WTC11 (cell line): ENCODE measurements around the gene DNAAF5.

Source experiments
- AR ChIP-seq: fragments of 250-450 bp; sonication (Bioruptor Pico); IDR thresholded peaks from 2 replicates; pipeline ENCODE4 v1.9.0; 2021; ENCODE audit warnings: mild to moderate bottlenecking
- CREB1 ChIP-seq: sonication (generic); formaldehyde crosslinking; IDR thresholded peaks from 2 replicates; pipeline ENCODE4 v1.8.0; 2023; ENCODE audit warnings: mild to moderate bottlenecking, missing genetic modification reagents
- CTCF ChIP-seq: fragments of 200-600 bp; IDR thresholded peaks from 2 replicates; pipeline ENCODE4 v1.8.0; 2022; ENCODE audit warnings: antibody characterized with exemption
- ESRRA ChIP-seq: sonication (generic); formaldehyde crosslinking; IDR thresholded peaks from 2 replicates; pipeline ENCODE4 v1.8.1; 2022; ENCODE audit warnings: mild to moderate bottlenecking, missing genetic modification reagents, borderline replicate concordance

- no peak for TF ChIP-seq CTCF
- no peak for TF ChIP-seq CREB1
- TF ChIP-seq AR, result no peak
- no peak for TF ChIP-seq ESRRA (CRISPR knock-in tag)
These were observed 99.9 kb downstream of the DNAAF5 start for GRCh38 chr7:826230-826917.
